NK-92 treated with Interleukin-12 subunit alpha and Interleukin-12 subunit beta, amount 100 ng/mL, for 24 hours (cell line): Measurements from ENCODE around the gene EXO1.

Experiments
- DNase-seq: peaks from one replicate; lab custom pipeline; 2025; lab: John Stamatoyannopoulos, UW

Gene EXO1

GRCh38 chr1:241894016-241894415 is 46.0 kb downstream of the EXO1 start:
- DNase-seq, result no peak

- no peak for DNase-seq
These were observed 47.0 kb downstream of the EXO1 start for GRCh38 chr1:241895013-241895412.

GRCh38 chr1:241896670-241896962 is 48.6 kb downstream of the EXO1 start:
- no peak for DNase-seq

DNA sequence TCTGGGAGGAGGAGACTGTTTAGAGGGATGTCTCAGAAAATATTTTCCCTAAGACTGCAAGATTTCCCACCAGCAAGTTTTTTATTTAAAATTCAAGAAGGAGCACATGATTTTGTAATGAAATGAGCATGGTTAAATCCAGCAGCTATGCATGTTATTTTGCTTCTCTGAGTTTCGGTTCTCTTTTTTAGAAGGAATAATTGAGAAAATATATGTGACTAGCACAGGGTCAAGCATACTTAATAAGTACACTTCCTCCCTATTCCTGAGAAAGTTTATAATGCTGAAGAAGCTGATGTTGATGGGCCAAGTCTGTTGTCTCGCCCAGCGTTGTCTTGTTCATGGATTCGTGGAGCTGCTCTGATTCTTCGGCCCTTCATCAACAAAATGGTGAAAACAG is 51.2 kb downstream of the EXO1 start:
- no peak for DNase-seq

GRCh38 chr1:241900381-241900780 is 52.4 kb downstream of the EXO1 start:
- DNase-seq, result no peak

DNA sequence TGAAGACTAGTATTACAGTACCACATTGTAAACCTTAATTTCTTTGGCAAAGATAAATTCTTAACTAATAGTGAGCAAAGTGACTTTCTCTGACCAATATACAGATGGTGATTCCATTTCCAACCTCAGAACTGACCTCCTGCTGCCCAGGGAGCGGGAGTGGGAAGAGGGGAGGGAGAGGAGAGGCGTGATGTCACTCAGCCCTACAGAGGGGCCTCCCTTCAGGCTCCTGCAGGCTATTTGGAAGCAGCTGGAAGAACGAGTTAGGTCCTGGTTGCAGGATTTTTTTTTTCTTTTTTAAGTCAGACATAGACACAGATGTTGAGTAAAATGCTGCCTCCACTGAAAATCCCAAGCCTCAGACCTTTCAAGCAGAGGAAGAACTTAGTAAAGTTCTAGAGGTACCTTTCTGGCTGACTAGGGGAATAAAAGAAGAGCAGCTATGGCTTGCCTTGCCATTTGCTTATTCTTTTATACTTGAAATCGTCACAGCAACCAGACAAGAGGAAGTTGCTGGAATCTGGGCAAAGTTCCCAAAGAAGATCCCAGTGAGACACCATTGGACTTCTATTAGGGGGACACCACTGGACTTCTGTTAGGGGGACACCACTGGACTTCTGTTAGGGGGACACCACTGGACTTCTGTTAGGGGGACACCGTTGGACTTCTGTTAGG is 54.5 kb downstream of the EXO1 start:
- no peak for DNase-seq

DNA sequence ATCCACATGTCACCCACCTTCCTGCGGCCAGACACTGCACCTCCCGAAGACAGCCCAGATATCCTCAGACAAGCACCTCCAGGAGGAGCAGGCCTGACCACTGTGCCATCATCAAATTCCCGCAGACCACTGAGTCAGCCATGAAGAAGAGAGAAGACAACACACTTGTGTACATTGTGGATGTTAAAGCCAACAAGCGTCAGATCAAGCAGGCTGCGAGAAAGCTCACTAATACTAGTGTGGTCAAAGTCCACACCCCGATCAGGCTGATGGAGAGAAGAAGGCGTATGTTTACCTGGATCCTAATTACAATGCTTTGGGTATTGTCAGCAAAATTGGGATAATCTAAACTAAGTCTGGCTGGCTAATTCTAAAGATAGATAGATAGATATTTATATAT is 68.2 kb downstream of the EXO1 start:
- no peak for DNase-seq

DNA sequence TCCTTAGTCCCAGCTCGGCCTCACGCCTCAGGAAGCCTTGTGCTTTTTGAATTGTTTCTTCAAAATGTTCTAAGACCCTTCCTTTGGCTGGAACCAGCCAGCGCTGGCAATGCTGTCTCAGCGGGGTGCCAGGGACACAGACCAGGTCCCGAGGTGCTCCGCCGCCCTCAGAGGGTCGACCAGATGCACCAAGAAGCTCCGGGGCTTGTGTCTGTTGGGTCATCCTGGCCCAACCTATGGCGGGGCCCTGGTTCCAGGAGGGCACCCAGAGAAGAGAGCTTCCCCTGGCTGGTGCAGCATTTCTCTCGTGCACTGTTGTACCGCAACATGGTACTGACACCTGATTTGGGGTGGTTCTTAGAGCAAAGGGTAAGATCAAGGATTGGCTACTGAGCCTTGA is 69.5 kb downstream of the EXO1 start:
- DNase-seq, result no peak

GRCh38 chr1:241918879-241919278 is 70.9 kb downstream of the EXO1 start:
- no peak for DNase-seq

DNA sequence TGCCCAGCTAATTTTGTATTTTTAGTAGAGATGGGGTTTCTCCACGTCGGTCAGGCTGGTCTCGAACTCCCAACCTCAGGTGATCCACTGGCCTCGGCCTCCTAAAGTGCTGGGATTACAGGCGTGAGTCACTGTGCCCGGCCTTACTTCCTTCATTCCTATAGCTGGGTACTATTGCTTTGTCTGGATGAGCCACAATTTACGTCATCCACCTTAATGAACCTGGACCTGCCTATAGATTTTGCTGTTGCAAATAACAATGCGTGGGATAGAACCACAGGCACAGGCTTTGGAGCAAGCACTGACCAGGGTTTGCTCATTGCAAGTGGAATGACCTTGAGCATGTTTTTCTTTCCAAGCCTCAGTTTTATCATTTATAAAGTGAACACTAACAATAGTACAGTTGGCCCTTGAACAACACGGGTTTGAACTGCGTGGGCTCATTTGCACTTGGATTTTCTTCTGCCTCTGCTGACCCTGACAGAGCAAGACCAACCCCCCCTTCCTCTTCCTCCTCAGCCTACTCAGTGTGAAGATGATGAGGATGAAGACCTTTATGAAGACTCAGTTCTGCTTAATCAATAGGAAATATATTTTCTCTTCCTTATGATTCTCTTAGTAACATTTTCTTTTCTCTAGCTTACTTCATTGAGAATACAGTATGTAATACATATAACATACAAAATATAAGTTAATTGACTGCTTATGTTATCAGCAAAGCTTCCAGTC is 76.2 kb downstream of the EXO1 start:
- DNase-seq, result no peak

DNA sequence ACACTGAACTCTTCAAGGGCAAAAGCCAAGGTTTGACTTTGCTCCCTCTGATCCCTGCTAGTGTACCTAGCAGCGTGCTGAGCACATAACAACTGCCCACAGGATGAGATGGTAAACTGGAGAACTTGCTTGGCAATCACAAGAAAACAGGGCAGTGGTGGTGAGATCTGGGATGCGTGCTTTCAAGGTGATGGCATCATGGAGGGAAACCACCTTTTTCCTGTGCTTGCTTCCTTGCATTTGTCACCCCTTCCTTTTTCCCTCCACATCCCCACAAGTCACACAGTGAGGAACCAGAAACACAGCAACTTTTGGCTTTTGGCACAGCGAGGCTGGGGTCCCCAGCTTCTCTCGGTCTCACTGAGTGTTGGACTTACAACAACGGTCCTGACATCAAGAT is 78.1 kb downstream of the EXO1 start:
- no peak for DNase-seq

DNA sequence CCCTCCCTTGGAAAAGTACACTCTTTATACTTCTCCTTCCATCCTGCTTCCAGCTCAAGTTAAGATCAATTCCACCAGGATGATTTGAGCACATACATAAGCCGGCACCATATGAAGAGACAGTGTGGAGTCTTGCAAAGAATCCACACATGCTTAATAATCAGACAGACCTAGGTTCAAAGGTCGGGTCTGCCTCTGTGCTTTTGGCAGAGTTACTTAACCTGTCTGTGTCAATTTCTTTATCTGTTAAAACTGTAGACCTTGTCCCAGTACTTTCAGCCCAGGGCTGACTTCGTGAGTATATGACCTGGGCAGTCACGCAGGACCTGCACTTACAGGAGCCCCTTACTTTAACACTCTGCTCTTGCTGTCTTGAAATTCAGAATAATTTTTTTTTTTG is 79.3 kb downstream of the EXO1 start:
- no peak for DNase-seq

DNA sequence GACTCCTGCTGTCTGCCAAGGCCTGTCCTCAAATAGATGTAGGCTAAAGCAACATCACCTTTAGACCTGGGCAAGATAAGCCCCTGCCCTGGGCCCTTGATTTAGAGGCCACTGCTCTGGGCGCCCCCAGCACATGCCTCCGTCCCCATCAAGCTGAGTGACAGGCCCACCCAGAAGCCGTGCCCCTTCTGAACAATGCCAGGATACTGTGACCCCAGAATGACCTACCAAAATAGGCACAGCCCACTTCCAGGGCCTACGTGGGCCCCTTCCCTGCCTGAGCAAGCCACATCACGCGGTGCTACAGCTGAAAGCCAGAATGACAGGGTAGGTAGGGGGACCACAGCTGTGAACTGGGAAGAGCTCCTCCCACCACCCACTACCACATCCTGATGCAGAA is 84.8 kb downstream of the EXO1 start:
- no peak for DNase-seq

- DNase-seq, result no peak
These were observed 86.3 kb downstream of the EXO1 start for GRCh38 chr1:241934201-241934848.

DNA sequence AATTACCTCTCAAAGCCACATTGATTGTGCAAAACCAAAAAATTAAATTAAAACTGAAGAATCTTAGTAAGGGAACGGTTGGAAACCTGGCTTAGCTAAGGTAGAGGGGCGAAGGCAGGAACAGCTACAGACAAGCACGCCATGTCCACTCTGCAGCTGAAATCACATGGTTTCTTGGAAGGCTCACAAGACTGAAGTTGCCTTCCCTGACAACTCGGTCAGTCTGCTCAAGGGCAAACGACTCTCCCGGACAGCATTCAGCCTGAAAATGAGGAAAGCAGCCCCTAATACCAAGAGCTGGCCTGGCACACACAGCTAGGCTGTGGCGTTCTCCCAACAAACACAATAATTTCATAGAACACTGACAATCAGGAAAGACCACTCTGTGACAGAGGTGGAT is 86.9 kb downstream of the EXO1 start:
- no peak for DNase-seq
